ENCODE measurements around the gene MAN1C1. TPM values are rescaled to one million over a fixed set of nuclear protein-coding genes. Genes with fewer than 3 reads are reported as not detected.

The MAN1C1 gene
- total RNA-seq, 2 experiments from 2014 or later: 28.9 to 31.1 TPM

GRCh38 chr1:25832336-25833037 lies 215.9 kb downstream of the MAN1C1 start:
- CTCF ChIA-PET: interaction anchor here (1.0 to 1.8 kb wide), 3 partner anchors 12 to 63 kb away, joined by 3 to 4 read pairs (median 4); no protein-coding TSS in a partner anchor
- POLR2A ChIA-PET: no interaction called here

DNA sequence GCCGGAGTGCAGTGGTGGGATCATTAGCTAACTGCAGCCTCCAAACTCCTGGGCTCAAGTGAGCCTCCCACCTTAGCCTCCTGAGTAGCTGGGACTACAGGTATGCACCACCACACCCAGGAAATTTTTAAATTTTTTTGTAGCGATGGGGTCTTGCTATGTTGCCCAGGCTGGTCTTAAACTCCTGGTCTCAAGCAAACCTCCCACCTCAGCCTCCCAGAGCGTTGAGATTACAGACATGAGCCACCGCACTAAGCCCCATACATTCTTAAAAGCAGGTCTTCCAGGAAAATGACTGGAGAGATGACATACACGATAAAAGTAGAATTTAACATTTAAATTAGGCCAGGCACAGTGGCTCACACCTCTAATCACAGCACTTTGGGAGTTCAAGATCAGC lies 216.6 kb downstream of the MAN1C1 start:
- no peaks in the 10 kb centered on the region for H3K9me3 Mint-ChIP-seq
- DNase-seq: no peak
- H3K4me1 Mint-ChIP-seq: peaks cover 12% of the 10 kb centered on the region
- H3K36me3 Mint-ChIP-seq (ENCODE audit: low read depth): peaks cover 57% of the 10 kb centered on the region
- CTCF ChIA-PET: interaction anchor here (0.6 kb wide), 1 partner anchor 118 kb away, joined by 3 read pairs; no protein-coding TSS in a partner anchor
- H3K4me3 Mint-ChIP-seq: no peak overlapping the region
- POLR2A ChIA-PET: interaction anchor here (0.6 kb wide), 1 partner anchor 23 kb away, joined by 3 read pairs; no protein-coding TSS in a partner anchor
- H3K27ac Mint-ChIP-seq: no peak overlapping the region
- no peaks in the 10 kb centered on the region for H3K27me3 Mint-ChIP-seq

More at GRCh38 chr1:25832336-25833037, 215.9 kb downstream of the MAN1C1 start:
- H3K4me3 Mint-ChIP-seq: no peak overlapping the region
- no peaks in the 10 kb centered on the region for H3K27me3 Mint-ChIP-seq
- H3K36me3 Mint-ChIP-seq (ENCODE audit: low read depth): peaks cover 63% of the 10 kb centered on the region
- DNase-seq: no peak
- peaks cover 12% of the 10 kb centered on the region for H3K4me1 Mint-ChIP-seq
- no peaks in the 10 kb centered on the region for H3K9me3 Mint-ChIP-seq
- H3K27ac Mint-ChIP-seq: no peak overlapping the region

Other genes with a start within 250 kb of the MAN1C1 start
- gene RHCE, start 196.0 kb upstream of the MAN1C1 start, total RNA-seq: under 1 TPM in 1 of 2 experiments, not detected in 1; 0.17 TPM
- 10 to 100 TPM; 18.8 to 24.9 TPM for gene MACO1, start 185.9 kb upstream of the MAN1C1 start, total RNA-seq
- 10 to 100 TPM; 64.4 to 65.3 TPM for gene LDLRAP1, start 73.2 kb upstream of the MAN1C1 start, total RNA-seq
- 10 to 100 TPM; 13.7 to 14.4 TPM for gene SELENON, start 183.4 kb downstream of the MAN1C1 start, total RNA-seq
- gene MTFR1L, start 203.2 kb downstream of the MAN1C1 start, total RNA-seq: 10 to 100 TPM; 38.9 to 42.1 TPM
- gene AUNIP, start 242.7 kb downstream of the MAN1C1 start, total RNA-seq: 1 to 10 TPM; 6.7 to 8.1 TPM

Measured in activated CD4-positive, alpha-beta T cell treated with anti-CD3 and anti-CD28 coated beads, Interleukin-2, amount 10 ng/mL, durations not matched to agents 7 days and 5 days (primary cell).